ENCODE measurements around the gene ADGRE2.
"Not testable (repeated sequence)": the region's sequence is repeated elsewhere in the genome, so short reads cannot be mapped to it uniquely, and the experiment has no call there.

Gene ADGRE2

GRCh38 chr19:14772995-14773394, 5.4 kb downstream of the ADGRE2 start:
- no peak for FAIRE-seq
- no peak for TF ChIP-seq CTCF (IDR thresholded peaks at IDR 0.05; ENCODE audit: insufficient read depth, missing control alignments)
- no peak for DNase-seq (ENCODE audit: insufficient read length, low spot score)

GRCh38 chr19:14772467-14772866, 5.9 kb downstream of the ADGRE2 start:
- no peak for TF ChIP-seq CTCF (IDR thresholded peaks at IDR 0.05; ENCODE audit: insufficient read depth, missing control alignments)
- DNase-seq (ENCODE audit: insufficient read length, low spot score) (no peak), FAIRE-seq (no peak)

GRCh38 chr19:14770944-14771839, 7.2 kb downstream of the ADGRE2 start:
- TF ChIP-seq CTCF (IDR thresholded peaks at IDR 0.05; ENCODE audit: insufficient read depth, missing control alignments): no peak
- no peak for FAIRE-seq
- DNase-seq (ENCODE audit: insufficient read length, low spot score): no peak

- FAIRE-seq: no peak
- no peak for DNase-seq (ENCODE audit: insufficient read length, low spot score)
- no peak for TF ChIP-seq CTCF (IDR thresholded peaks at IDR 0.05; ENCODE audit: insufficient read depth, missing control alignments)
Measured at GRCh38 chr19:14770136-14770535, 8.2 kb downstream of the ADGRE2 start.

GRCh38 chr19:14769201-14769600, 9.2 kb downstream of the ADGRE2 start:
- DNase-seq (ENCODE audit: insufficient read length, low spot score) (no peak), FAIRE-seq (no peak)
- no peak for TF ChIP-seq CTCF (IDR thresholded peaks at IDR 0.05; ENCODE audit: insufficient read depth, missing control alignments)

GRCh38 chr19:14768001-14768400, 10.4 kb downstream of the ADGRE2 start:
- no peak for TF ChIP-seq CTCF (IDR thresholded peaks at IDR 0.05; ENCODE audit: insufficient read depth, missing control alignments)
- no peak for FAIRE-seq
- no peak for DNase-seq (ENCODE audit: insufficient read length, low spot score)

GRCh38 chr19:14767466-14767971, 10.8 kb downstream of the ADGRE2 start:
- no peak for TF ChIP-seq CTCF (IDR thresholded peaks at IDR 0.05; ENCODE audit: insufficient read depth, missing control alignments)

GRCh38 chr19:14765841-14766240, 12.5 kb downstream of the ADGRE2 start:
- FAIRE-seq; DNase-seq (ENCODE audit: insufficient read length, low spot score): not testable (repeated sequence)

More at GRCh38 chr19:14767466-14767971, 10.8 kb downstream of the ADGRE2 start:
- DNase-seq (ENCODE audit: insufficient read length, low spot score) (no peak), FAIRE-seq (no peak)

GRCh38 chr19:14765403-14765802, 13.0 kb downstream of the ADGRE2 start:
- DNase-seq (ENCODE audit: insufficient read length, low spot score); FAIRE-seq: not testable (repeated sequence)

Data from D721Med (cell line).